Upper lobe of right lung (tissue), 1 donor: ENCODE data around the gene PAK4. TPM values are rescaled to one million over a fixed set of nuclear protein-coding genes. Genes with fewer than 3 reads are reported as not detected.

Experiments used
- ATAC-seq: fragments of 200-7000 bp; cut with Tn5 transposase; one replicate; pipeline ENCODE4 v1.9.1; 2020; ENCODE audit warnings: mild to moderate bottlenecking, moderate library complexity
- DNase-seq: peaks from one replicate; pipeline ENCODE4 v3.0.0-alpha.2; 2020
- H3K27ac ChIP-seq: fragments of 200-600 bp; one replicate; pipeline ENCODE4 v1.8.0; 2022
- H3K27me3 ChIP-seq: fragments of 200-600 bp; one replicate; pipeline ENCODE4 v1.8.0; 2022; ENCODE audit warnings: mild to moderate bottlenecking
- H3K36me3 ChIP-seq: fragments of 200-600 bp; one replicate; pipeline ENCODE4 v1.8.0; 2022
- H3K4me1 ChIP-seq: fragments of 200-600 bp; one replicate; pipeline ENCODE4 v1.8.0; 2022
- H3K4me3 ChIP-seq: fragments of 200-600 bp; one replicate; pipeline ENCODE4 v1.8.0; 2022; ENCODE audit warnings: mild to moderate bottlenecking
- H3K9me3 ChIP-seq: fragments of 200-600 bp; one replicate; pipeline ENCODE4 v1.8.0; 2022
- intact Hi-C: fragments of 100-400 bp; cut with DNase I; formaldehyde crosslinking; loops from one replicate; pipeline ENCODE4 v1.11.0; 2022
- total RNA-seq: library from RNA; stranded (reverse); fragmentation: NEBNext Ultra II Directional; extraction: Animal tissue kit (Norgen Biotek cat#: 25700); gene quantifications from one replicate; pipeline ENCODE4 v1.2.1, GENCODE V29; 2021
- TF ChIP-seq, protein P1 (sequence below): fragments of 200-600 bp; IDR thresholded peaks from one replicate; pipeline ENCODE4 v1.8.0; 2022; ENCODE audit warnings: antibody characterized with exemption
- donor health status: DM: no; HTN: yes; CAD: no; lungs with severe emphysema.

PAK4 gene
- total RNA-seq, 1 donor from 2014 or later = 72.8 TPM

DNA sequence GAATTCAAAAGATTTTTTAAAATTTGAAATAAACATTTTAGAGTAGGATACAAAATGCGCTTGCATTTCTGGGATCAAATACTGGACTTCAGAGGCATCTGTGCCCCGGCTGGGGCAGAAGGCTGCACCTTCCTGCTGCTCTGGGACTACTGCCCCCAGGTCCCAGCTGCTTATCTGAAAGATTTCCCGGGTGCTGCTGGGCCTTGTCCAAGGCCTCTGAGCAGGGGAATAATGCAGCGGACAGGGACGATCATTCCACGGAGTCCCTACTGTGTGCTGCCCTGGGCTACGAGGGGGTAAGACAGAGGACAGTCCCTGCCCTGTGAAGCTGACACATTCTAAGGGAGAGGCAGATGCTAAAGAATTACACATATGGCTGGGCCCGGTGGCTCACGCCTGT is 38.0 kb downstream of the PAK4 start:
- ATAC-seq (no peak), DNase-seq (no peak)
- no peak overlapping the region for H3K4me3 ChIP-seq
- H3K27me3 ChIP-seq = no peaks in the 10 kb centered on the region
- H3K27ac ChIP-seq = no peak overlapping the region
- no peaks in the 10 kb centered on the region for H3K36me3 ChIP-seq
- intact Hi-C loops = no loop called here
- H3K4me1 ChIP-seq = peaks cover 35% of the 10 kb centered on the region
- H3K9me3 ChIP-seq = no peaks in the 10 kb centered on the region
- TF ChIP-seq, protein P1, sequence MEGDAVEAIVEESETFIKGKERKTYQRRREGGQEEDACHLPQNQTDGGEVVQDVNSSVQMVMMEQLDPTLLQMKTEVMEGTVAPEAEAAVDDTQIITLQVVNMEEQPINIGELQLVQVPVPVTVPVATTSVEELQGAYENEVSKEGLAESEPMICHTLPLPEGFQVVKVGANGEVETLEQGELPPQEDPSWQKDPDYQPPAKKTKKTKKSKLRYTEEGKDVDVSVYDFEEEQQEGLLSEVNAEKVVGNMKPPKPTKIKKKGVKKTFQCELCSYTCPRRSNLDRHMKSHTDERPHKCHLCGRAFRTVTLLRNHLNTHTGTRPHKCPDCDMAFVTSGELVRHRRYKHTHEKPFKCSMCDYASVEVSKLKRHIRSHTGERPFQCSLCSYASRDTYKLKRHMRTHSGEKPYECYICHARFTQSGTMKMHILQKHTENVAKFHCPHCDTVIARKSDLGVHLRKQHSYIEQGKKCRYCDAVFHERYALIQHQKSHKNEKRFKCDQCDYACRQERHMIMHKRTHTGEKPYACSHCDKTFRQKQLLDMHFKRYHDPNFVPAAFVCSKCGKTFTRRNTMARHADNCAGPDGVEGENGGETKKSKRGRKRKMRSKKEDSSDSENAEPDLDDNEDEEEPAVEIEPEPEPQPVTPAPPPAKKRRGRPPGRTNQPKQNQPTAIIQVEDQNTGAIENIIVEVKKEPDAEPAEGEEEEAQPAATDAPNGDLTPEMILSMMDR = no peak

DNA sequence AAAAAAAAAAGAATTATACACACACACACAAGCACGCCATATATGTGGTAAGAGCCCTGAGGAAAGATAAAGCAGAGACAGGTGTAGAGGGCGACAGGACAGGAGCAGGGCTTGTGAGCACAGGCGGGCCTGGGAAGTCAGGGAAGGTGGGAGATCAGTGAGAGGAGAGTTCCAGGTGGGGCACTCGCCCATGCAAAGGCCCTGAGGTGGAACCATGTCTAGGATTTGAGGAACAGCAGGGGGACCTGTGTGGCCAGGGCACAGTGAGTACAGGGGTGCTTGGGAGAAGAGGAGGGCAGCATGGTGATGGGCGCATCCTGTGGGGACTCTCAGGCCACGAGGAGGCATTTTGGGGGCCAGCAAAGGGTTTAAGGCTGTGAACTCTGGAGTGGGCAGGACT is 38.7 kb downstream of the PAK4 start:
- DNase-seq = no peak

DNA sequence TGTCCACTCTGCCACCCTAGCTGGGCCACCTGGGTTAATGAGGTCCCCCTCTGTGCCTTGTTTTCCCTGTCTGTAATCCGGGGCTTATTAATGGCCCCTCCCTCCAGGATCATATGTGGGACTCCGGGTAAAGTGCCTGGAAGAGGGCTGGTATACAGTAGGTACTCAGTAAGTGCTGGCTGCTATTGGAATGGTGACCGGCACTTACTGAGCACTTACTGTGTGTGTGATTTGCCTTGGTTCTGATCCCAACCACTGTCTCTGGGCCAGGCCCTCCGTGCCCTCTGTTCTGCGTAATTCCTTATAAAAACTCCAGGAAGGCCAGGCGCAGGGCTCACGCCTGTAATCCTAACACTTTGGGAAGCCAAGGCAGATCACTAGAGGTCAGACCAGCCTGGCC is 40.3 kb downstream of the PAK4 start:
- peaks cover 23% of the 10 kb centered on the region for H3K4me1 ChIP-seq
- intact Hi-C loops = no loop called here
- TF ChIP-seq, protein P1 = no peak

More for the DNA sequence above, 38.7 kb downstream of the PAK4 start:
- Histone ChIP-seq H3K4me1 (peaks cover 35% of the 10 kb centered on the region), H3K36me3 (no peaks in the 10 kb centered on the region), H3K4me3 (no peak overlapping the region), H3K27ac (no peak overlapping the region), H3K27me3 (no peaks in the 10 kb centered on the region), H3K9me3 (no peaks in the 10 kb centered on the region)
- no peak for ATAC-seq
- intact Hi-C loops = no loop called here
- TF ChIP-seq, protein P1 = no peak

DNA sequence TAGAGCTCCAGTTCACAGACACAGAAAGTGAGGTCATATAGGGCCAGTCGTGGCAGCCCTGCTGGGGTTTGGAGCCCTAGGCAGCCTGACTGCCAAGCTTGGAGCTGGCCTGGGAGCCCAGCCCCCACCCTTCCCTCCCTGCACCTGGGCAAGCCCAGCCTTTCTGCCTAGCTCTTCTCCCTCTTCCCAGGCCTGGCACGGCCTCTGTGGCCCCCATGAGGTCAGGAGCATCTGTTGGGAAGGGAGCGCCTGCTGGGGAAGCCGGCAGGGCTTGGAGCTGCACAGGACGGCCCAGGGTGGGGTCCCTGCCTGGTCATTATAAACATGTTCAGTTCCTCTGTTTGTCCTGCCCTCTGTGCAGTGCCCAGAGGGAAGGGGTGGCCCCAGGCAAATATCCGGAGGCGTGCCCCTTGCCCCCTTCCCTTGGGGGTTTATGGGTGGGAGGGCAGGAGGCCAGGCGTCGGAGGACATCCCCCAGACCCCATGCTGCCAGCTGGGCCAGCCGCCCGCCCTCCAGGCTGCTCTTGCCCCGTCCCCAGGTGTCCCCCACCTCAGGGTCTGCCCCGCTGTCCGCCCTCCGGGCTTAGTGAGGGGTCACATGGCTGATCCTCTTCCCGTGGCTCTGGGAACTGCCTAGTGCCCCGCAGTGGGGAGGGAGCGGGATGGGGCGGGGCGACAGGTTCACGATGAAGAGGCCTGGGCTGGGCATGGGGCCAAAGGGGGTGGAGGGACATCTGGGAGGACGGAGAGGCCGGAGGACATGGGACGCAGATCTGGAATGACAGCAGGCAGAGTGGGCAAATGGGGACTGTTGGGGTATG is 41.2 kb downstream of the PAK4 start:
- peaks cover 17% of the 10 kb centered on the region for H3K4me1 ChIP-seq
- peaks cover 19% of the 10 kb centered on the region for H3K36me3 ChIP-seq
- no peaks in the 10 kb centered on the region for H3K27me3 ChIP-seq
- intact Hi-C loops = no loop called here
- ATAC-seq = peak; percentile 79
- DNase-seq = peak; percentile 95
- TF ChIP-seq, protein P1 = no peak
- H3K9me3 ChIP-seq = no peaks in the 10 kb centered on the region
- H3K27ac ChIP-seq = peak overlapping the region; percentile 86
- H3K4me3 ChIP-seq = peak overlapping the region; percentile 39

More for the DNA sequence above, 40.3 kb downstream of the PAK4 start:
- ATAC-seq (no peak), DNase-seq (no peak)
- Histone ChIP-seq H3K36me3 (peaks cover 10% of the 10 kb centered on the region), H3K9me3 (no peaks in the 10 kb centered on the region), H3K4me3 (no peak overlapping the region), H3K27ac (peak overlapping the region; percentile 86), H3K27me3 (no peaks in the 10 kb centered on the region)

DNA sequence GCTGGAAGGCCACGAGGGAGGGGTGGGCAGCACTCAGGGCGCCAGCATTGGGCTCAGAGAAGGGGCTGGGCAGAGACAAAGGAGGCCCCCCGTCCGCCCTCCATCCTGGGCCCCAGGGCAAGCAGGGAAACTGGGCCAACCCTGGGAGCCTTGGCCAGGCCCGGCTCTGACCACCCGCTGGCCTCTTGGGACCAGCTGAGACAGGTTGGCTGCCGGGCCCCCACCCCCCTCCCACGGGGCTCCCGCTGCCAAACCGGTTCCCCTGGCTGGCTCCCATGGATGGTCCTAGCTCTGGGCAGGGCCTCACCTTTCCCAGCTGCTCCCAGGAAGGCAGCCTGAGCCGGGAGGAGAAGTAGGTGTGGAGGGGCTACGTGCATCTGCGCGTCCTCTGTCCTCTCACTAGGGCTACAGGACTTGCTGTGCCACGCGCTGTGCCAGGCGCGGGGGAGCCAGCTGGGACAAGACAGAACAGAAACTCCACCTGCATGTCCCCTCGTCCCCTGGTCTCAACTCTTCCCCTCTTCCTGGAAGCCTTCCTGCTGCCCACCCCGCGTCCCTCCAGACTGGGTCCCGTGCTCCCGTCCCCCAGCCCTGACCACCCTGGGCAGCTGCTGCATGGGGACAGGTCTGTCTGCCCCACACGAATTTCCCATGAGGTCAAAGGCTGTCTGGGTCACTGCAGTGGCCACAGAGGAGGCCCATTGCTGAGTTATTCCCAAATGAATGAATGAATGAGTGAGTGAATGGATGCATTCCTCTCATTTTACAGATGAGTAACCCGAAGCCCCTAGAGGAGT is 42.1 kb downstream of the PAK4 start:
- Histone ChIP-seq H3K36me3 (peaks cover 25% of the 10 kb centered on the region), H3K9me3 (no peaks in the 10 kb centered on the region), H3K27me3 (no peaks in the 10 kb centered on the region), H3K4me3 (peak overlapping the region; percentile 39), H3K27ac (peak overlapping the region; percentile 86), H3K4me1 (peaks cover 17% of the 10 kb centered on the region)
- ATAC-seq (peak; percentile 79), DNase-seq (peak; percentile 89)
- TF ChIP-seq, protein P1 = no peak
- intact Hi-C loops = no loop called here
